COLO829 (cell line): ENCODE data around the gene SCIMP.
A peak's percentile ranks its signal among the peaks of the same experiment; 100 is the strongest.
"Not testable (repeated sequence)": the region's sequence is repeated elsewhere in the genome, so short reads cannot be mapped to it uniquely, and the experiment has no call there.

Experiments
- DNase-seq: peaks from one replicate; pipeline ENCODE4 v3.0.0; 2012; ENCODE audit warnings: low spot score

The SCIMP gene

DNA sequence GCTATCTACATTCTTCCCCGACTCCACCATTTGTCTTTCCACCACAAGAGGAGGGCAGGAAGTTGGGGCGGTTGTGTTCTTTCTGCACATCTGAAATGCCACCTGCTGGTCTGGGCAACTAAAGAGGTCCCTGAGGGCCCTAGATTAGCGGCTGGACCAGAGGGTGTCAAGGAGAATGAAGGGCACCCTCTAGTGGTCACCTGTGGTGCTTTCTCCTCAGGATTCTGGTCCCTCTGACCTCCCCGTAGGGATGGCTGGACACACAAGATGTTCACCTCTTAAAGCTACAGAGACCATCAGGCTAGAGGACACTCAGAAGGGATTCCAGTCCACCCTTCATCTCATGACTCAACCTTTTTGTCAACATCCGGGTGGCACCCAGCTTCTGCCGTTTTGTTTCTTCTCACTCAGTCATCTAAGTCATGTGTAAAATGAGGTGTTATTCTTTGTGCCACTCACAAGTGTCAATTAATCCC is 2.9 kb upstream of the SCIMP start:
- DNase-seq, result peak; percentile 51

DNA sequence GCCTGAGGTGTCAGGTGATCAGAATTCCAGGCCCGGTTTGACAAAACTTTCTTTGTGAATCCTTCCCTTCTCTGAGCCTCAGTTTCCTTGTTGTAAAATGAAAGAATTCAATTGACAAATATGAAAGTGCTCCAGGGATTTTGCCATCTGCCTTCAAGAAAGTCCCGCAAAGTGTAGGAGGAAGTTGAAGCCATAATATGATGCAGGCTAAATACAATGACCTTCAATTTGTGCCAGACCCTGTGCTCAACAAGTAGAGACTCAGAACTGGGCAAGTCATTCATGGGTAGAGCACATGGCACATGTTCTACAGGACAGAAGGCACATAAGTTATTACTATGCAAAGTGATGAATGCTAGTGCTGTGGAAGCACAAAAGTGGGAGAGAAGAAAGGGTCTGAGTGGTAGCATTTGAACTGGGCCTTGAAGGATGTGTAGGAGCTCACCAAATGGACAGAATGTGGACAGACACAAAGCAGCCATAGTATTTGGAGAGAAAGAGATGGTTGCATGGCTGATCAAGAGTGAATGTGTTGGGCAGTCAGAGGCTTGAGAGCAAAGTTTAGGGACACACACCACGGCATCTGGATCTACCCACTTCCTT is 2.4 kb upstream of the SCIMP start:
- DNase-seq, result no peak

DNA sequence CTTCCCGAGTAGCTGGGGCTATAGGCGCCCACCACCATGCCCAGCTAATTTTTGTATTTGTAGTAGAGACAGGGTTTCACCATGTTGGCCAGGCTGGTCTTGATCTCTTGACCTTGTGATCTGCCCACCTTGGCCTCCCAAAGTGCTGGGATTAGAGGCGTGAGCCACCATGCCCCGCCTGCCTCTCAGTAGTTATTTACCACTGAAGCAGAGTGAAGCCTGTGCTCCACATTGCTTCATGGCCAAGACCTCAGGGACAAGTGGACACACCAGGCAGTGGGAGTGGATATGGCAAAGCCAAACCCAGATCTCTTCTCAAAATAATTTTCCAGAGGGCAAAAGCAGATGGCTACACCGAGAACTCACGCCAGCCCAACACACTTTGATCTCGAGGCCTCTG is 1.2 kb downstream of the SCIMP start:
- DNase-seq, result not testable (repeated sequence)

DNA sequence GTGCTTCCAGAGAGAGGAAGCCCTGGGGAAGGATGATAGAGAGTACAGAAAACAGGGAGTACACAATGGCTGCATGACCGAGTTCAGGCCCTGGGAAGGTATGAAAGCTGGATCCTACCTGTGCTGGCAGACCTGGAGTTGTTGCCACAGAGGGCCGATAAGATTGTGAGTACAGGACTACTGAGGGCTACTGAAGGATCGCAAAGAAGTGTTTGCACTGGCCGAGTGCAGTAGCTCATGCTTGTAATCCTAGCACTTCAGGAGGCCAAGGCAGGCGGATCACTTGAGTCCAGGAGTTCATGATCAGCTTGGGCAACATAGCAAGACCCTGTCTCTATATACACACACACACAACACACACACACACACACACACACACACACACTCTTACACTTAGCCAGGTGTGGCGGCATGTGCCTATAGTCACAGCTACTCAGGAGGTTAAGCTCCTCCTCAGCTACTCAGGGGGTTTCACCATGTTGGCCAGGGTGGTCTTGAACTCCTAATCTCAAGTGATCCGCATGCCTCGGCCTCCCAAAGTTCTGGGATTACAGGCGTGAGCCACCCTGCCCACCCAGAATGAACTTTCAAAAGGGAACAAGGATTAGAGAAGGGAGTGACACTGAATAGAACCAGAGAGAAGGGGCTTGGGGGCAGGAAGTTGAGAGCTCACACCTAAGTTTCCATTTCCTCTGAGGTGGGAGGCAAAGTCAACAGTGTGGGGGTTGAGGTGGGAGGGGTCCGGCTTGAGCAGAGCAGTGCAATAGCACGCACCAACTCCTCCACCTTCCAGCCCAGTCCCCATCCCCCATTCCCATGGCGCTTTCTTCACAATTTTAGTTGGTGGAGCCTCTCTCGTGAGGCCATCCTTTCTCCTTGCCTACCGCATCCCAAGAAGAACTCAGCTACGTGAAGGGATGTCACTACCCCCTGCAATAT is 7.5 kb downstream of the SCIMP start:
- no peak for DNase-seq

DNA sequence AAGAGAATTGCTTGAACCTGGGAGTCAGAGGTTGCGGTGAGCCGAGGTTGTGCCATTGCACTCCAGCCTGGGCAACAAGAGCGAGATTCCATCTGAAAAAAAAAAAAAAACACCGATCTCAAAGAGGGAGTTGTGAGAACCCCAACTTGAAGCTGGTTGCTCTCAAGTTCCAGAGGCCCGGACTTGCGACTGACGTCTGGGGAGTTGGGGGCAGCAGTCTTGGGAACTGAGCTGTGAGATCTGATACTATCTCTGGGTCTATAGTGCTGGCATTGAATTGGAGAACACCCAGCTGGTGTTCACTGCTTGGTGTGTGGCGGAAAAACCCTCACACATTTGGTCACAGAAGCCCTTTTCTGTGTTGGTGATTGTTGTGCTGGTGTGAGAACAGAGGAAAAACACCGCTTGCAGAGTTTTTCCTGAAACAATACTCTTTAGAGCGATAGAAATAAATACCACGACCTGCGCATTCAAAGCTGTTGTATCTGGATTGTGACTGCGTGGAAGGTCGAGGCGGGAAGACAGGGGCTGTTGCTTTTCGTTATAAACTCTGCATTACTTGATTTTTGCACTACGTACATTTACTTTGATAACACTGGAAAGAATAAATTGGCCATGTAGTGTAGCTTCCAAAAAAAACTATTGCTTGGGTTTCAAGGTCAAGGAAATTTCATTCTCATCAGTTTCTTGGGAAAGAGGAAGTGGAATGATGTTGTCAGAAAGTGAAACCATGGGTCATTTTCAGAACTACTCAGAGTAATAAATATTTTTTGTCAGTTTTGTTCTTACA is 8.8 kb downstream of the SCIMP start:
- DNase-seq, result no peak

DNA sequence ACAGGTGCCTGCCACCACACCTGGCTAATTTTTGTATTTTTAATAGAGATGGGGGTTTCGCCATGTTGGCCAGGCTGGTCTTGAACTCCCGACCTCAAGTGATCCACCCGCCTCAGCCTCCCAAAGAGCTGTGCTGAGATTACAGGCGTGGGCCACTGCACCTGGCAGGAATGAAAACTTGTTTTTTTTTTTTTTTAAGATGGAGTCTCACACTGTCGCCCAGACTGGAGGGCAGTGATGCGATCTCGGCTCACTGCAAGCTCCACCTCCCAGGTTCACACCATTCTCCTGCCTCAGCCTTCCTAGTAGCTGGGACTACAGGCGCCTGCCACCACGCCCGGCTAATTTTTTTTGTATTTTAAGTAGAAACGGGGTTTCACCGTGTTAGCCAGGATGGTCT is 12.7 kb downstream of the SCIMP start:
- DNase-seq, result not testable (repeated sequence)

DNA sequence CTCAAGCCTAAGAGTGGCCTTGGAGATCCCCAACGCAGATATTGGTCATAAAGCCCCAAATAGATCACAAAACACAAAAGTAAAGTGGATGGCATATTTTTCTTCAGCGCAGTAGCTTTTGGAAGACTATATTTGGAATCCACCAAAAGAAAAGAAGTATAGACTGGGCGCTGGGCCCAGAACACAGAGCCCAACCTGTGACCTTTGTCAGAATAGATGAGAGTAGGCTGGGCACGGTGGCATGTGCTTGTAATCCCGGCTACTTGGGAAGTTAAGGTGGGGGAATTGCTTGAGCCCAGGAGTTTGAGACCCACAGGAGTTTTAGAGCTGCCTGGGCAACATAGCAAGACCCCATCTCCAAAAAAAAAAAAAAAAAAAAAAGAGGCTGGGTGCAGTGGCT is 14.6 kb downstream of the SCIMP start:
- no peak for DNase-seq

DNA sequence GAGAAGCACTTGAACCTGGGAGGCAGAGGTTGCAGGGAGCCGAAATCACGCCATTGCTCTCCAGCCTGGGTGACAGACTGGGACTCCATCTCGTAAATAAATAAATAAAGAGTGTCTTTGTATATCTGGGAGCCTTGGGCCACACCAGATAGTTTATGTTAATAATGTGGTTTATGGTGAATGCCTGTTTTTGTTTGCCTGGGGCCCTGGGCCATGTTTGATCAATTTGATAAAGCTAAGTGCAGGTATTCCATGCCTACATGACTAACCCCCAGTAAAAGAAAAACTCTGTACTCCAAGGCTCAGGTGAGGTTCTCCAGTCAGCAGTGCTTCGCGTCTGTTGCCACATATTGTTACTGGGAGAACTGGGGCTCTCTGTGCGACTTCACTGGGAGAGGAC is 15.1 kb downstream of the SCIMP start:
- peak; percentile 25 for DNase-seq

DNA sequence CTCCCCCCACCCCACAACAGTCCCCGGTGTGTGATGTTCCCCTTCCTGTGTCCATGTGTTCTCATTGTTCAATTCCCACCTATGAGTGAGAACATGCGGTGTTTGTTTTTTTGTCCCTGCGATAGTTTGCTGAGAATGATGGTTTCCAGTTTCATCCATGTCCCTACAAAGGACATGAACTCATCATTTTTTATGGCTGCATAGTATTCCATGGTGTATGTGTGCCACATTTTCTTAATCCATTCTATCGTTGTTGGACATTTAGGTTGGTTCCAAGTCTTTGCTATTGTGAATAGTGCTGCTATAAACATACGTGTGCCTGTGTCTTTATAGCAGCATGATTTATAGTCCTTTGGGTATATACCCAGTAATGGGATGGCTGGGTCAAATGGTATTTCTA is 17.1 kb downstream of the SCIMP start:
- DNase-seq, result not testable (repeated sequence)

DNA sequence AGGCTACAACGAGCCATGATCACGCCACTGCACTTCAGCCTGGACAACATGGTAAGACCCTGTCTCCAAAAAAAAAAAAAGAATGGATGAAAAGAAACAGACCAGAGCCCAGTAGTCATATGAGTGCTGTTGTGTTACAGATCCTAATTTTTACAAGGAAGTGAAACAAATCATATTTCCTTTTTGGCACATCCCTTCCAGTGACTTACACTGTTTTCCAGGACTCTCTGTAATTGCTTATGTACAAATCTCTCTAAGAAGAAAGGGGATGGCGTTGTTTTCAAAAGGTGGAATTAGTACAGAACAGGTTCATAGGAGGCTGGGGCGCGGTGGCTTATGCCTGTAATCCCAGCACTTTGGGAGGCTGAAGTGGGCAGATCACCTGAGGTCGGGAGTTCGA is 23.2 kb downstream of the SCIMP start:
- no peak for DNase-seq

DNA sequence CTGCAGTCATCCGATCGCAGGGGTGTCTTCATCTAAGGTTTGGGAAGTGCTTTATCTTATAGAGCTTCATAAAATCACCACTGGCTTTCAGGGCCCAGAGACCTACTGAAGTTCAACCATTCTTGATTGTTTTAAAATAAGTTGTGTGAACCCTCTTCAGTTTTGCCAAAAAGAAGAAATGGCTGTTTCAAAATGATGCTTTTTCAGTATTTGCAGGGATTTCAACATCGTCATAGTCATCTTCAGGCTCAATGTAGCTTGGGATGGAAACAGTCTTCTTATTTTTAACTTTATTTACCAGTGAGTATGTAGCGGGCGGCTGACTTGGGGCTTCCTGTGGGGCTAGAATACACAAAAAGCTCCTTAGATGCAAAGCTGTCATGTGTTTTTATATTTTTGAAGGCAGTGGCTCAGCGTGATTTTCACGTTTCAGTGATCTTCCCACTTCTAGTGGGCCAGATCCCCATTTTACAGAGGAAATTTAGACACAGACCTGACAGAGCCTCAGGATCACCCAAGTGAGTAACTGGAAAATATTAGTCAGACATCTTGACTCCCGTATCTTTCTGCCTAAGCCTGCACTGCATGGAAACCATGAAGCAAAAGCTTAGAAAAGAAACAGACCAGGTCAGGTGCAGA is 23.9 kb downstream of the SCIMP start:
- DNase-seq, result no peak

DNA sequence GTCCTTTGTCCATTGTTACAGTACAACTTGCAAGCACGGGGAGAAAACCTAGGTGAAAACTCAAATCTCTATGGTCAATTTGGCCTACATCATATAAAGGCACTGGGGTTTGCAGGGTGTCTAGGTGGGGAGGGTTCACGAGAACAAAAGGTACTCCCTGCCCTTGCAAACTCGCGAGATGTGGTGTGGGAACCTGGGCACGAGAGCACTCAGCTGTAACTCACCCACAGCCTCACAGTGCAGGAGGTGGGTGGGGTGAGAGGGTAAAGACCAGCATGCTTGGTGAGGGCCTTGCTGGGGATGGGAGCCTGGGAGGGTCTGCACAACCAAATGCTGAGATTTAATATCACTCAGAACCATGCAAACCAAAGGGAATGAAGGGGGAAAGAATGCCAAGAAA is 24.6 kb downstream of the SCIMP start:
- no peak for DNase-seq

DNA sequence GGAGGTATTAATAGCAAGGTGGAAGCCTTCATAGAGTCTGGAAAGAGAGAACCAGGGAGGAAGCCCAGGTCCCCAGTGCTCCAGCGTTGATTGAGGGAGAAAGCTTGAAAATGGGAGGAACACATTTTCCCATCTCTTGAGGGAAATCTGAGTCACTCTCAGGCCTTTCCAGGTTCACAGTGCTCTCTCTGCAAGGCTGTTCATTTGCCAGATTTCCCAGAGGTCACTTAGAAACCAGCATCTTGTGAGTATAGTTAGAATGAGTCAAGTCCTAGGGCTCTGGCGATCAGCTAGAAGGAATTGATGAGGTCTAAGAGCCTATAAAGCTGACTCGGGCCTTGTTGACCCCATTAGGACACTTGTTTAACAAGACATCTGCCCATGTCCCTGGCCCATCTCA is 25.3 kb downstream of the SCIMP start:
- no peak for DNase-seq

DNA sequence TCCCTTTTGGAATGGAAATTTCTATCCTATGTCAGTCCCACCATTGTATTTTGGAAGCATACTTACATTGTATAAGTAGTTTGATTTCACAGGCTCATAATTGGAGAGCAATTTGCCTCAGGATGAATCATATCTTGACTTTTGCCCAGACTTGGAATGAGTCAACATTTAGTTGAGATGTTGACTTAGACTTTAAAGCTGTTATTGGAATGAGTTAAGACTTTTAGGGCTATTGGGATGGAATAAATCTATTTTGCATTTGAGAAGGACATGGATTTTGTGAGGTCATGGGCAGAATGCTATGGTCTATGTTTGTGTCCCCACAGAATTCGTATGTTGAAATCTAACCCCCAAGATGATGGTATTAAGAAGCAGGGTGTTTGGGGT is 30.8 kb downstream of the SCIMP start:
- DNase-seq, result no peak

DNA sequence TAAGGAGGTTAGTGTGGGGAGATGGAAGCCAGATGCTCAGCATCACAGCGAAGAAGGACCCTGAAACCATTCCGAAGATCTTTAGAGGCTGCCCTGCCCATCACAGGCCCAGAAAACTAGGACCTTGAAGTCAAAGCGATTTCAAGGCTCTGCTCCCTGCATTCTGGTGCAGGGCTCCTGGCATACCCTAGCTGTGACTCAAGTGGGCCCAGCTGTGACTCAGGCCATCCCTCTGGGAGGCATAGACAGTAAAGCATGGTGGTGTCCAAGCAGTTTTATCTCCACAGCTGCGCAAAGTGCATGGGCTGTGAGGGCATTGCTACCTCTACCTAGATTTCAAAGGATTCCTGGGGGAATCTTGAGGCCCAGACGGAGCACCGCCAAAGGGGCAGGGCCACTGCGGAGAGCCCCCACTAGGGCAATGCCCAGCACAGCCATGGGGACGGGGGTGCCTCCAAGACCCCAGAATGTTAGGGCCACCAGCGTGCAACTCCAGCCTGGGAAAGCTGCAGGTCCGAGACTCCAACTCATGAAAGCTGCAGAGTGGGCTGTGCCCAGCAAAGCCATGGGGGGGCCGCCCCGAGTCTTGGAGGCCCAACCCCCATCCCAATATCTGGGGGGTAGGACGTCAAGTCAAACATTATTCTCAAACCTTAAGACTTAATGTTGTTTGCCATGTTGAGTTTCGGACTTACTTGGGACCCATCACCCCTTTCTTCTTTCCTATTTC is 31.3 kb downstream of the SCIMP start:
- DNase-seq, result no peak

DNA sequence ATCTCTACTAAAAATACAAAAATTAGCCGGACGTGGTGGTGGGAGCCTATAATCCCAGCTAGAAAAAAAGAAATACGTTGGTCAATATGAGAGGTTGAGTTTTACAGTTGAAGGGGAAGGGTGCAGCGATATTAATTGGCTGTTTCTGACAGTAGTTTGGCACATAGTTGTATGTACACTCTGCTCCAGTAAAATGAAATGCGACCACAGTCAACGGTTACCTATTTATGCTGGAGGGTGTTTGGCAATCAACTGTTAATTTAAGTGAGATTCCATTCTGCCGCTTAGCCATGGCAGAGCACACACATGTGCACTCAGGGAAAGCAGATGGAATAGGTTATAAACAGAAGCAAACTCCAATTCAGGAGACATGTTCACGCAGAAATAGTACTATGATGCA is 33.6 kb downstream of the SCIMP start:
- DNase-seq, result no peak

DNA sequence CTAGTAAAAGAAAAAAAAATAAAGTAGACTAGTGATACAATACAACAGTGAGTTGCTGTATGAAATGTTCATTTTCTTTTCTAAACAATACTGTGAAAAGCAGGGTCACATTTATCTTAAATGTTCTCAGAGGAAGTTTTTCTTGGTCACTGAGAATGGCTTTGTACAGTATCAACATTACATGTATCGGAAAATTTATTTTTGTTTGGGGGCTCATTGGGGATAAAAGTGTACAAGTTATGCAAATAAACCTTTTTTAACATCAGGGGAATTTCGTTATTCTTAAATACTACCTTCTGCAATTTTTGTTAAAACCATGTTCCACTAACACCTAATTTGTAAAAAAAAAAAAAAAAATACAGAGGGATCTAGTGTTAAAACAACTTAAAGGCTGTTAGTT is 34.3 kb downstream of the SCIMP start:
- no peak for DNase-seq

DNA sequence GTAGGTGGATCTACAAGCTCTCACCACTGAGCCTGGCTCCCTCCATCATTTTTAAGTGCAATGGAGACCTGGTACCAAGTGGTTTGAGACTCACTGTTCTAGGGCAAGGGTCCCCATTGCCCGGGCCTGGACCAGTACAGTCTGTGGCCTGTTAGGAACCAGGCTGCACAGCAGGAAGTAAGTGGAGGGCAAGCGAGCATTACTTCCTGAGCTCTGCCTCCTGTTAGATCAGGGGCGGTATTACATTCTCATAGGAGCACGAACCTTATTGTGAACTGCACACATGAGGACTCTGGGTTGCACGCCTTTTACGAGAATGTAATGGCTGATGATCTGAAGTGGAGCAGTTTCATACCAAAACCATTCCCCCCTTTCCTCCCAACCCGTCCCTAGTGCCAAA is 36.2 kb downstream of the SCIMP start:
- DNase-seq, result no peak

DNA sequence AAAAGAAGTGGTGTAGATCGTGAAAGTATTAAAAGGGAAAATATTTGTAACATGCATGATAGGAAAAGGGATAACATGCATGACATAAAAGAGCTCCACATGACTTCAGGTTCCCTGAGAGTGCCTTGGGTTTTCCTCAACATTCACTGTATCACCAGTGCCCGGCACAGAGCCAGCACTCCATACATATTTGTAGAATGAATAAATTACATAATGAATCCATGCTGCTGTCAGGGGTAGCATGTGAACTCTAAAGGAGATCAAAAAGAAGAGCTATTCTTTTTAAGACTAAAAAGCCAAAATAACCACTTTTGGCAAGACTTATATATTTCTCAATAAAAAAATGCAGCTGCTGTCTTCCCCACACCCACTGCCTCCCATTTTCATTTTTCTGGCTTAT is 40.3 kb downstream of the SCIMP start:
- no peak for DNase-seq

DNA sequence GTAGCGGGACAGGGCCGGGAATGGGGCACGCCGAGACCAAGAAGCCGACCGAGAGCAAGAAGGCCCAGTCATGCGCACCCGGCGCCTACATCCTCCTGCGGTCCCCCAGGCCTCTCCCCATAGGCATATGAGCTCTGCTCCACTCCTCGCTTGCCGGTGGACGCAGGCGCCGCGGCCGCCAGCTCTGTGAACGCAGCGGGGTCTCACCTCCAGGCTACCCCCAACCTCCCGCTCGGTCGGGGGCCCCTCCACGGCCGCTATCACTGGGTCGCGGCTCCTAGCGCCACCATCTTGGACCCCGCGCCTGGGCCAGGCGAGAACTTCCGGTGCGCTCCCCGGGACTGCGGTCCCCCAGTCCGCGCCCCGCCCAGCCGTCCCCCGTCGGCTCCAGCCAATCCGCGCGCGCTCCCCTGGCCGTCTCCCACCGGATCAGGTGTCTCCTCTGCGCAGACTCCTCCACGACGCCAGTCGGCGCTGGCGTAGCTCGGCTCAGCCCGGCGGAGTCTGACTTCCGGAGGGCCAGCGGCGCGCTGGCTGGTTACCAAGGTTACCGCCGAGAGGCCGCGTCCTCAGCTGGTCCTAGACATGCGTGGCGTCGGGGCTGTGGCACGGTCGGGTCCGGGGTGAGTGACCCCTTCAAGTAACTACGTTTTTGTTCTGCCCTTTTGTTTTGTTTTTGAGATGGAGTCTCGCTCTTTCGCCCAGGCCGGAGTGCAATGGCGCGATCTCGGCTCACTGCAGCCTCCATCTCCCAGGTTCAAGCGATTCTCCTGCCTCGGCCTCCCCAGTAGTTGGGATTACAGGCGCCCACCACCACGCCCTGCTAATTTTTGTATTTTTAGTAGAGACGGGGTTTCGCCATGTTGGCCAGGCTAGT is 42.9 kb downstream of the SCIMP start, which contains the start of gene ZNF594:
Gene ZNF594, minus strand, starts transcription at position 328 of the 877 bp plus-strand sequence. CDS start 7,612 bp downstream, outside the sequence.
- DNase-seq, result peak; percentile 92
